ENCODE results near the gene CHKA. TPM values are rescaled to one million over a fixed set of nuclear protein-coding genes. Genes with fewer than 3 reads are reported as not detected.
"Not testable (repeated sequence)": the region's sequence is repeated elsewhere in the genome, so short reads cannot be mapped to it uniquely, and the experiment has no call there.

CHKA gene
- total RNA-seq, 1 experiment from 2014 or later, result 136 TPM

GRCh38 chr11:68093565-68093964 lies 27.6 kb downstream of the CHKA start:
- in situ Hi-C loops (cut with HindIII; ENCODE audit: low pct_unique_long_range_greater_than_20kb, low sequenced_read_pairs), result no loop called here
- CTCF ChIA-PET, result no interaction called here
- Histone ChIP-seq H3K27ac (ENCODE audit: low read length) (no peak overlapping the region), H3K9me3 (ENCODE audit: control insufficient read depth, insufficient read depth, low read depth, low read length) (no peaks in the 10 kb centered on the region), H3K4me3 (ENCODE audit: low read depth in 2 of 2, low read length in 2 of 2) (no peak overlapping the region), H3K4me1 (ENCODE audit: control insufficient read depth, insufficient read depth, low read length) (peaks cover 3% of the 10 kb centered on the region; the same call in 1 of the 2 replicates), H3K36me3 (ENCODE audit: control insufficient read depth, insufficient read depth, low read length) (peaks cover 14% of the 10 kb centered on the region; the same call in 1 of the 2 replicates), H3K27me3 (ENCODE audit: control insufficient read depth, insufficient read depth, low read length) (no peaks in the 10 kb centered on the region)
- ATAC-seq, result no peak
- intact Hi-C loops (cut with micrococcal nuclease; ENCODE audit: unreplicated experiment), result no loop called here
- TF ChIP-seq POLR2AphosphoS5 (IDR thresholded peaks at IDR 0.05; ENCODE audit: low read depth, low read length) (no peak), SIN3A (IDR thresholded peaks at IDR 0.05; ENCODE audit: borderline replicate concordance, insufficient read depth, low read depth, low read length) (no peak), TCF7L2 (IDR thresholded peaks at IDR 0.05; ENCODE audit: low read depth, low read length) (no peak), CTCF (IDR thresholded peaks at IDR 0.05) (no peak), REST (IDR thresholded peaks at IDR 0.05; ENCODE audit: insufficient read depth in 1 of 2, low read depth in 2 of 2, low read length in 1 of 2) (no peak)
- no peak for DNase-seq (ENCODE audit: low read depth, low spot score)
- POLR2A ChIA-PET, result interaction anchor here (0.5 kb wide), 1 partner anchor 26 kb away, joined by 6 read pairs; no protein-coding TSS in a partner anchor
- no TSS peak for BruUV-seq (replicated peaks)

- H3K27ac ChIP-seq (ENCODE audit: low read length); H3K27me3 ChIP-seq (ENCODE audit: control insufficient read depth, insufficient read depth, low read length); CTCF ChIA-PET; in situ Hi-C loops (cut with HindIII; ENCODE audit: low pct_unique_long_range_greater_than_20kb, low sequenced_read_pairs); BruUV-seq (replicated peaks); H3K4me3 ChIP-seq (ENCODE audit: low read depth in 2 of 2, low read length in 2 of 2); intact Hi-C loops (cut with micrococcal nuclease; ENCODE audit: unreplicated experiment); DNase-seq (ENCODE audit: low read depth, low spot score); H3K9me3 ChIP-seq (ENCODE audit: control insufficient read depth, insufficient read depth, low read depth, low read length); H3K4me1 ChIP-seq (ENCODE audit: control insufficient read depth, insufficient read depth, low read length); ATAC-seq: not testable (repeated sequence)
- H3K36me3 ChIP-seq (ENCODE audit: control insufficient read depth, insufficient read depth, low read length), result peaks cover 14% of the 10 kb centered on the region; the same call in 1 of the 2 replicates
- POLR2A ChIA-PET, result interaction anchor here (0.5 kb wide), 1 partner anchor 27 kb away, joined by 6 read pairs; no protein-coding TSS in a partner anchor
Measured at GRCh38 chr11:68092946-68093345, 28.2 kb downstream of the CHKA start.

GRCh38 chr11:68092411-68092810 lies 28.8 kb downstream of the CHKA start:
- intact Hi-C loops (cut with micrococcal nuclease; ENCODE audit: unreplicated experiment), result no loop called here

More at GRCh38 chr11:68092411-68092810, 28.8 kb downstream of the CHKA start:
- no peak for TF ChIP-seq TCF7L2 (IDR thresholded peaks at IDR 0.05; ENCODE audit: low read depth, low read length)
- TF ChIP-seq CTCF (IDR thresholded peaks at IDR 0.05), result no peak
- Histone ChIP-seq H3K27ac (ENCODE audit: low read length) (no peak overlapping the region), H3K9me3 (ENCODE audit: control insufficient read depth, insufficient read depth, low read depth, low read length) (no peaks in the 10 kb centered on the region), H3K27me3 (ENCODE audit: control insufficient read depth, insufficient read depth, low read length) (no peaks in the 10 kb centered on the region), H3K36me3 (ENCODE audit: control insufficient read depth, insufficient read depth, low read length) (peaks cover 14% of the 10 kb centered on the region; the same call in 1 of the 2 replicates), H3K4me1 (ENCODE audit: control insufficient read depth, insufficient read depth, low read length) (no peaks in the 10 kb centered on the region; the same call in 1 of the 2 replicates), H3K4me3 (ENCODE audit: low read depth in 2 of 2, low read length in 2 of 2) (no peak overlapping the region)
- ChIA-PET POLR2A (no interaction called here), CTCF (interaction anchor here (0.6 kb wide), 1 partner anchor 1626 kb away, joined by 3 read pairs; the partner anchor contains the start of gene PELI3)
- ATAC-seq (no peak), DNase-seq (ENCODE audit: low read depth, low spot score) (no peak)
- no TSS peak for BruUV-seq (replicated peaks)
- in situ Hi-C loops (cut with HindIII; ENCODE audit: low pct_unique_long_range_greater_than_20kb, low sequenced_read_pairs), result no loop called here

Data from Panc1 (cell line).